C4-2B (cell line): Measurements from ENCODE around the gene CD300LD.

Experiments
- ZFX ChIP-seq: fragments of 450-650 bp; IDR thresholded peaks from 2 replicates; pipeline ENCODE4 v1.6.1; 2017
- TF ChIP-seq, protein P1 (sequence below): fragments of 450-650 bp; conservative IDR thresholded peaks from 2 replicates; pipeline ENCODE4 v1.5.1; 2017; ENCODE audit warnings: mild to moderate bottlenecking

DNA sequence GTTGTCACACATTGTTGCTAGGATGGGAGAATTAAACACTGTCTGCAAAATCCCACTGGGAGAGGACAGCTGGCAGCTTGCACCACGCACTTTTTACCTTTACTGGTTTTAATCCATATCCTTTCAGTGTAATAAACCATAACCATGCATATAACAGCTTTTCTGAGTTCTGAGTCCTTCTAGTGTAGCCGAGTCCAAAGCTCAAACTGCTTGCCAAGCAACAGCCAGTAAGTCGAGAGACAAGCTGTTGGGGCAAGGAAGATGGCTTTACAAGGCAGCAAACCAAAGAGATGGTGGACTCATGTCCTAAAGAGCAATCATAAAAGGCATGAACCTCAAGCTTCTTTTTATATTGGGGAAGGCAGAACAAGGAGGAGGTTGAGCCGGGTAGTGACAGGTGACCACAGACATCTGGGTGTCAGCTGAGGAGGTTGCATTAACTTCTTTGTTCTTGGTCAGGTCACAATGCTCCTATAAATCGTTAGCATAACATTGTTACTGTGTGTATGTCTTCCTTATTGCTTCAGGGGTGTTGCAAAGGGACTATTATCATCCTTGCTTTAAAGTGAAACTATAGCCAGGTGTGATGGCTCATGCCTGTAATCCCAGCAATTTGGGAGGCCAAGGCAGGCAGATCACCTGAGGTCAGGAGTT is 17.5 kb downstream of the CD300LD start:
- TF ChIP-seq, protein P1, sequence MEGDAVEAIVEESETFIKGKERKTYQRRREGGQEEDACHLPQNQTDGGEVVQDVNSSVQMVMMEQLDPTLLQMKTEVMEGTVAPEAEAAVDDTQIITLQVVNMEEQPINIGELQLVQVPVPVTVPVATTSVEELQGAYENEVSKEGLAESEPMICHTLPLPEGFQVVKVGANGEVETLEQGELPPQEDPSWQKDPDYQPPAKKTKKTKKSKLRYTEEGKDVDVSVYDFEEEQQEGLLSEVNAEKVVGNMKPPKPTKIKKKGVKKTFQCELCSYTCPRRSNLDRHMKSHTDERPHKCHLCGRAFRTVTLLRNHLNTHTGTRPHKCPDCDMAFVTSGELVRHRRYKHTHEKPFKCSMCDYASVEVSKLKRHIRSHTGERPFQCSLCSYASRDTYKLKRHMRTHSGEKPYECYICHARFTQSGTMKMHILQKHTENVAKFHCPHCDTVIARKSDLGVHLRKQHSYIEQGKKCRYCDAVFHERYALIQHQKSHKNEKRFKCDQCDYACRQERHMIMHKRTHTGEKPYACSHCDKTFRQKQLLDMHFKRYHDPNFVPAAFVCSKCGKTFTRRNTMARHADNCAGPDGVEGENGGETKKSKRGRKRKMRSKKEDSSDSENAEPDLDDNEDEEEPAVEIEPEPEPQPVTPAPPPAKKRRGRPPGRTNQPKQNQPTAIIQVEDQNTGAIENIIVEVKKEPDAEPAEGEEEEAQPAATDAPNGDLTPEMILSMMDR, result no peak
- TF ChIP-seq ZFX, result no peak
